ENCODE results near the gene FMNL1. TPM values are rescaled to one million over a fixed set of nuclear protein-coding genes. Genes with fewer than 3 reads are reported as not detected.

The FMNL1 gene
- total RNA-seq, 1 donor, result 202 TPM

- no peaks in the 10 kb centered on the region for H3K4me1 ChIP-seq (ENCODE audit: insufficient read depth, low read length)
Observed at GRCh38 chr17:45270828-45271418, 49.2 kb downstream of the FMNL1 start.

GRCh38 chr17:45271603-45272002 is 49.9 kb downstream of the FMNL1 start:
- Histone ChIP-seq H3K4me3 (ENCODE audit: low read length) (no peak overlapping the region), H3K9me3 (ENCODE audit: low read depth, low read length) (no peaks in the 10 kb centered on the region), H3K4me1 (ENCODE audit: insufficient read depth, low read length) (no peaks in the 10 kb centered on the region), H3K27me3 (ENCODE audit: insufficient read depth, low read length) (no peaks in the 10 kb centered on the region)

More at GRCh38 chr17:45270828-45271418, 49.2 kb downstream of the FMNL1 start:
- Histone ChIP-seq H3K4me3 (ENCODE audit: low read length) (no peak overlapping the region), H3K27me3 (ENCODE audit: insufficient read depth, low read length) (no peaks in the 10 kb centered on the region), H3K9me3 (ENCODE audit: low read depth, low read length) (no peaks in the 10 kb centered on the region)

GRCh38 chr17:45273551-45273957 is 51.9 kb downstream of the FMNL1 start:
- Histone ChIP-seq H3K4me1 (ENCODE audit: insufficient read depth, low read length) (peaks cover 5% of the 10 kb centered on the region), H3K9me3 (ENCODE audit: low read depth, low read length) (no peaks in the 10 kb centered on the region), H3K27me3 (ENCODE audit: insufficient read depth, low read length) (no peaks in the 10 kb centered on the region), H3K4me3 (ENCODE audit: low read length) (no peak overlapping the region)

- no peaks in the 10 kb centered on the region for H3K9me3 ChIP-seq (ENCODE audit: low read depth, low read length)
- peaks cover 5% of the 10 kb centered on the region for H3K4me1 ChIP-seq (ENCODE audit: insufficient read depth, low read length)
- no peak overlapping the region for H3K4me3 ChIP-seq (ENCODE audit: low read length)
- H3K27me3 ChIP-seq (ENCODE audit: insufficient read depth, low read length), result no peaks in the 10 kb centered on the region
Observed at GRCh38 chr17:45274033-45274432, 52.3 kb downstream of the FMNL1 start.

GRCh38 chr17:45276031-45276430 is 54.3 kb downstream of the FMNL1 start:
- peaks cover 5% of the 10 kb centered on the region for H3K4me1 ChIP-seq (ENCODE audit: insufficient read depth, low read length)
- H3K9me3 ChIP-seq (ENCODE audit: low read depth, low read length), result no peaks in the 10 kb centered on the region

GRCh38 chr17:45277216-45277849 is 55.6 kb downstream of the FMNL1 start:
- H3K27me3 ChIP-seq (ENCODE audit: insufficient read depth, low read length), result no peaks in the 10 kb centered on the region
- peaks cover 5% of the 10 kb centered on the region for H3K4me1 ChIP-seq (ENCODE audit: insufficient read depth, low read length)
- no peak overlapping the region for H3K4me3 ChIP-seq (ENCODE audit: low read length)
- H3K9me3 ChIP-seq (ENCODE audit: low read depth, low read length), result no peaks in the 10 kb centered on the region

More at GRCh38 chr17:45276031-45276430, 54.3 kb downstream of the FMNL1 start:
- H3K27me3 ChIP-seq (ENCODE audit: insufficient read depth, low read length), result no peaks in the 10 kb centered on the region
- no peak overlapping the region for H3K4me3 ChIP-seq (ENCODE audit: low read length)

- no peaks in the 10 kb centered on the region for H3K9me3 ChIP-seq (ENCODE audit: low read depth, low read length)
- no peaks in the 10 kb centered on the region for H3K27me3 ChIP-seq (ENCODE audit: insufficient read depth, low read length)
- no peak overlapping the region for H3K4me3 ChIP-seq (ENCODE audit: low read length)
- peaks cover 5% of the 10 kb centered on the region for H3K4me1 ChIP-seq (ENCODE audit: insufficient read depth, low read length)
Observed at GRCh38 chr17:45277992-45278391, 56.3 kb downstream of the FMNL1 start.

- no peaks in the 10 kb centered on the region for H3K9me3 ChIP-seq (ENCODE audit: low read depth, low read length)
- no peak overlapping the region for H3K4me3 ChIP-seq (ENCODE audit: low read length)
- H3K27me3 ChIP-seq (ENCODE audit: insufficient read depth, low read length), result no peaks in the 10 kb centered on the region
- peaks cover 5% of the 10 kb centered on the region for H3K4me1 ChIP-seq (ENCODE audit: insufficient read depth, low read length)
Observed at GRCh38 chr17:45279898-45280297, 58.2 kb downstream of the FMNL1 start.

- no peaks in the 10 kb centered on the region for H3K4me1 ChIP-seq (ENCODE audit: insufficient read depth, low read length)
- H3K9me3 ChIP-seq (ENCODE audit: low read depth, low read length), result no peaks in the 10 kb centered on the region
- H3K4me3 ChIP-seq (ENCODE audit: low read length), result no peak overlapping the region
- H3K27me3 ChIP-seq (ENCODE audit: insufficient read depth, low read length), result no peaks in the 10 kb centered on the region
Observed at GRCh38 chr17:45282683-45283644, 61.3 kb downstream of the FMNL1 start.

GRCh38 chr17:45283711-45284110 is 62.0 kb downstream of the FMNL1 start:
- Histone ChIP-seq H3K4me1 (ENCODE audit: insufficient read depth, low read length) (no peaks in the 10 kb centered on the region), H3K27me3 (ENCODE audit: insufficient read depth, low read length) (no peaks in the 10 kb centered on the region), H3K9me3 (ENCODE audit: low read depth, low read length) (no peaks in the 10 kb centered on the region), H3K4me3 (ENCODE audit: low read length) (no peak overlapping the region)

- H3K4me1 ChIP-seq (ENCODE audit: insufficient read depth, low read length), result no peaks in the 10 kb centered on the region
- no peak overlapping the region for H3K4me3 ChIP-seq (ENCODE audit: low read length)
- H3K9me3 ChIP-seq (ENCODE audit: low read depth, low read length), result no peaks in the 10 kb centered on the region
- no peaks in the 10 kb centered on the region for H3K27me3 ChIP-seq (ENCODE audit: insufficient read depth, low read length)
Observed at GRCh38 chr17:45284176-45285140, 62.8 kb downstream of the FMNL1 start.

- Histone ChIP-seq H3K4me3 (ENCODE audit: low read length) (no peak overlapping the region), H3K9me3 (ENCODE audit: low read depth, low read length) (no peaks in the 10 kb centered on the region), H3K4me1 (ENCODE audit: insufficient read depth, low read length) (peaks cover 17% of the 10 kb centered on the region), H3K27me3 (ENCODE audit: insufficient read depth, low read length) (no peaks in the 10 kb centered on the region)
Observed at GRCh38 chr17:45286286-45286685, 64.6 kb downstream of the FMNL1 start.

GRCh38 chr17:45287526-45288500 is 66.1 kb downstream of the FMNL1 start:
- Histone ChIP-seq H3K9me3 (ENCODE audit: low read depth, low read length) (no peaks in the 10 kb centered on the region), H3K4me1 (ENCODE audit: insufficient read depth, low read length) (peaks cover 33% of the 10 kb centered on the region), H3K4me3 (ENCODE audit: low read length) (no peak overlapping the region), H3K27me3 (ENCODE audit: insufficient read depth, low read length) (no peaks in the 10 kb centered on the region)

Measured in mononuclear cell (primary cell).